ENCODE results near the gene PTGDS.

PTGDS gene

GRCh38 chr9:136977649-136978072, 357 bp downstream of the PTGDS start:
- no peak overlapping the region for H3K9ac ChIP-seq (ENCODE audit: low read length)
- H3K4me3 ChIP-seq (ENCODE audit: low read length): no peak overlapping the region
- no peak overlapping the region for H3K4me2 ChIP-seq (ENCODE audit: low read length)
- no peaks in the 10 kb centered on the region for H3K79me2 ChIP-seq (ENCODE audit: low read length)
- H3K27me3 ChIP-seq (ENCODE audit: low read depth, low read length): peaks cover 8% of the 10 kb centered on the region; the same call in 1 of the 2 replicates
- no peaks in the 10 kb centered on the region for H3K36me3 ChIP-seq (replicated peaks; ENCODE audit: low read depth, low read length)
- H2AFZ ChIP-seq (ENCODE audit: low read depth, low read length): no peak overlapping the region
- H4K20me1 ChIP-seq (ENCODE audit: insufficient read depth, low read length): no peaks in the 10 kb centered on the region
- no peaks in the 10 kb centered on the region for H3K9me3 ChIP-seq (ENCODE audit: insufficient read depth, low read length)
- TF ChIP-seq EZH2phosphoT487 (IDR thresholded peaks at IDR 0.05; ENCODE audit: low read depth) (no peak), CTCF (IDR thresholded peaks at IDR 0.05; ENCODE audit: low read depth, low read length) (no peak)
- no peaks in the 10 kb centered on the region for H3K4me1 ChIP-seq (ENCODE audit: low read length)
- no peak overlapping the region for H3K27ac ChIP-seq (ENCODE audit: low read length)

GRCh38 chr9:136978073-136978864, 965 bp downstream of the PTGDS start:
- peaks cover 8% of the 10 kb centered on the region; the same call in 1 of the 2 replicates for H3K27me3 ChIP-seq (ENCODE audit: low read depth, low read length)
- no peaks in the 10 kb centered on the region for H3K79me2 ChIP-seq (ENCODE audit: low read length)
- no peak overlapping the region for H3K9ac ChIP-seq (ENCODE audit: low read length)
- H3K27ac ChIP-seq (ENCODE audit: low read length): no peak overlapping the region
- no peaks in the 10 kb centered on the region for H3K9me3 ChIP-seq (ENCODE audit: insufficient read depth, low read length)
- TF ChIP-seq CTCF (IDR thresholded peaks at IDR 0.05; ENCODE audit: low read depth, low read length): no peak
- TF ChIP-seq EZH2phosphoT487 (IDR thresholded peaks at IDR 0.05; ENCODE audit: low read depth): no peak
- no peaks in the 10 kb centered on the region for H4K20me1 ChIP-seq (ENCODE audit: insufficient read depth, low read length)
- H3K4me1 ChIP-seq (ENCODE audit: low read length): no peaks in the 10 kb centered on the region
- H3K4me2 ChIP-seq (ENCODE audit: low read length): no peak overlapping the region
- H3K4me3 ChIP-seq (ENCODE audit: low read length): no peak overlapping the region
- no peaks in the 10 kb centered on the region for H3K36me3 ChIP-seq (replicated peaks; ENCODE audit: low read depth, low read length)
- no peak overlapping the region for H2AFZ ChIP-seq (ENCODE audit: low read depth, low read length)

GRCh38 chr9:136978865-136979544, 1.7 kb downstream of the PTGDS start:
- Histone ChIP-seq H4K20me1 (ENCODE audit: insufficient read depth, low read length) (no peaks in the 10 kb centered on the region), H3K4me2 (ENCODE audit: low read length) (no peak overlapping the region), H3K79me2 (ENCODE audit: low read length) (no peaks in the 10 kb centered on the region), H3K9me3 (ENCODE audit: insufficient read depth, low read length) (no peaks in the 10 kb centered on the region), H3K36me3 (replicated peaks; ENCODE audit: low read depth, low read length) (no peaks in the 10 kb centered on the region), H3K9ac (ENCODE audit: low read length) (no peak overlapping the region), H3K4me3 (ENCODE audit: low read length) (no peak overlapping the region), H3K4me1 (ENCODE audit: low read length) (no peaks in the 10 kb centered on the region), H3K27ac (ENCODE audit: low read length) (no peak overlapping the region), H2AFZ (ENCODE audit: low read depth, low read length) (no peak overlapping the region), H3K27me3 (ENCODE audit: low read depth, low read length) (peaks cover 8% of the 10 kb centered on the region; the same call in 1 of the 2 replicates)
- TF ChIP-seq CTCF (IDR thresholded peaks at IDR 0.05; ENCODE audit: low read depth, low read length) (no peak), EZH2phosphoT487 (IDR thresholded peaks at IDR 0.05; ENCODE audit: low read depth) (no peak)

Data from OCI-LY3 (cell line).